HG02981 (cell line): ENCODE data around the gene KLHL25.

ENCODE experiments used
- ATAC-seq: cut with Tn5 transposase; IDR thresholded peaks from one replicate; pipeline ENCODE4 v1.9.1; 2021; ENCODE audit warnings: mild to moderate bottlenecking, moderate library complexity; ENCODE audit not compliant: unreplicated experiment

The KLHL25 gene

GRCh38 chr15:85749261-85750151 lies 45.2 kb downstream of the KLHL25 start:
- no peak for ATAC-seq

- ATAC-seq = no peak
Measured at GRCh38 chr15:85748729-85749128, 46.0 kb downstream of the KLHL25 start.

GRCh38 chr15:85748176-85748575 lies 46.5 kb downstream of the KLHL25 start:
- ATAC-seq = no peak

- no peak for ATAC-seq
Measured at GRCh38 chr15:85746641-85747040, 48.1 kb downstream of the KLHL25 start.

- no peak for ATAC-seq
Measured at GRCh38 chr15:85745525-85746150, 49.1 kb downstream of the KLHL25 start.

- ATAC-seq = no peak
Measured at GRCh38 chr15:85745023-85745422, 49.7 kb downstream of the KLHL25 start.

GRCh38 chr15:85744579-85744978 lies 50.1 kb downstream of the KLHL25 start:
- no peak for ATAC-seq

GRCh38 chr15:85743392-85744055 lies 51.2 kb downstream of the KLHL25 start:
- ATAC-seq = no peak

- ATAC-seq = no peak
Measured at GRCh38 chr15:85742186-85742821, 52.4 kb downstream of the KLHL25 start.

GRCh38 chr15:85741662-85742061 lies 53.1 kb downstream of the KLHL25 start:
- no peak for ATAC-seq

- ATAC-seq = no peak
Measured at GRCh38 chr15:85741021-85741421, 53.7 kb downstream of the KLHL25 start.

GRCh38 chr15:85737061-85737460 lies 57.7 kb downstream of the KLHL25 start:
- ATAC-seq = no peak

- ATAC-seq = no peak
Measured at GRCh38 chr15:85733416-85733815, 61.3 kb downstream of the KLHL25 start.

- ATAC-seq = no peak
Measured at GRCh38 chr15:85730001-85730820, 64.5 kb downstream of the KLHL25 start.

- no peak for ATAC-seq
Measured at GRCh38 chr15:85727068-85727467, 67.7 kb downstream of the KLHL25 start.

- ATAC-seq = no peak
Measured at GRCh38 chr15:85726454-85726853, 68.3 kb downstream of the KLHL25 start.

- no peak for ATAC-seq
Measured at GRCh38 chr15:85725564-85725963, 69.2 kb downstream of the KLHL25 start.

GRCh38 chr15:85725019-85725418 lies 69.7 kb downstream of the KLHL25 start:
- no peak for ATAC-seq

GRCh38 chr15:85723960-85724945 lies 70.5 kb downstream of the KLHL25 start:
- no peak for ATAC-seq
